ENCODE results near the gene TRAPPC5. TPM values are rescaled to one million over a fixed set of nuclear protein-coding genes. Genes with fewer than 3 reads are reported as not detected.

TRAPPC5 gene
- total RNA-seq, 4 donors from 2014 or later: 46.8 to 111 (median 93.1) TPM

DNA sequence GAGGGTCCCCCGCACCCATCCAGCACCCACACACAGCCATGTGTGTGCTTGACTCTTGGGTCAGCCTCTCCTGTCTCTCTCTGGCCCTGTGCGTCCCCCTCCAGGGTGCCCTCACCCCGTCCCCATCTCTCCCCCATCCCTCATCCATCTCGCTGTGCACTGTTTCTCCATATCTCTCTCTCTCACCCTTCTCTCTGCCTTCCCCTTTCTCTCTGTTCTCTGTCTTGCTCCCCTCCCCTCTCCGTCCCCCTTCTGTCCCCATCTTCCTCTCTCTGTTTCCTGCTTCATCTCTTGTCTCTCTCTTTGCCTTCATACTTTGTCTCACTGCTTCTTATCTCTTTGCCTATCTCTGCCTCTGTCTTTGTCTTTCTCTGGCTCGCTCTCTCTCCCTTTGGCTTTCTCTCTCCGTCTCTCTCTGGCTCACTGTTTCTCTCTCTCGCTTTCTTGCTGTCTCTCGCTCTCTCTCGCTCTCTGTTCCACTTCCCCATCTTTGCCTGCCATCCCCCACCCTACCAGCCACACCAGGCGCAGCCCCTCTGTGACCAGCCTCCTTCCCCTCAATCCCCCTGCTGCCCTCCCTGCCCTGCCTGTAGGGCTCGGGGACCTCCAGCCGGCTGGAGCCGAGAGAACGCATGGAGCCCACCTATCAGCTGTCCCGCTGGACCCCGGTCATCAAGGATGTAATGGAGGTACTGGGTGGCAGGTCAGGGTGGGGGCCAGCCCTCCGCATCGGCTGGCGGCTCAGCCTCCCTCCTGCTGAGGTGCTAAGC lies 34.8 kb upstream of the TRAPPC5 start:
- Histone ChIP-seq H3K4me1 (no peaks in the 10 kb centered on the region), H3K36me3 (no peaks in the 10 kb centered on the region), H3K9me3 (no peaks in the 10 kb centered on the region), H3K27me3 (no peaks in the 10 kb centered on the region), H3K27ac (no peak overlapping the region), H3K4me3 (replicated peaks in 1 of 3) (no peak overlapping the region)
- DNase-seq: no peak
- TF ChIP-seq, protein P1, sequence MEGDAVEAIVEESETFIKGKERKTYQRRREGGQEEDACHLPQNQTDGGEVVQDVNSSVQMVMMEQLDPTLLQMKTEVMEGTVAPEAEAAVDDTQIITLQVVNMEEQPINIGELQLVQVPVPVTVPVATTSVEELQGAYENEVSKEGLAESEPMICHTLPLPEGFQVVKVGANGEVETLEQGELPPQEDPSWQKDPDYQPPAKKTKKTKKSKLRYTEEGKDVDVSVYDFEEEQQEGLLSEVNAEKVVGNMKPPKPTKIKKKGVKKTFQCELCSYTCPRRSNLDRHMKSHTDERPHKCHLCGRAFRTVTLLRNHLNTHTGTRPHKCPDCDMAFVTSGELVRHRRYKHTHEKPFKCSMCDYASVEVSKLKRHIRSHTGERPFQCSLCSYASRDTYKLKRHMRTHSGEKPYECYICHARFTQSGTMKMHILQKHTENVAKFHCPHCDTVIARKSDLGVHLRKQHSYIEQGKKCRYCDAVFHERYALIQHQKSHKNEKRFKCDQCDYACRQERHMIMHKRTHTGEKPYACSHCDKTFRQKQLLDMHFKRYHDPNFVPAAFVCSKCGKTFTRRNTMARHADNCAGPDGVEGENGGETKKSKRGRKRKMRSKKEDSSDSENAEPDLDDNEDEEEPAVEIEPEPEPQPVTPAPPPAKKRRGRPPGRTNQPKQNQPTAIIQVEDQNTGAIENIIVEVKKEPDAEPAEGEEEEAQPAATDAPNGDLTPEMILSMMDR (IDR thresholded peaks at IDR 0.05): no peak
- TF ChIP-seq POLR2A (IDR thresholded peaks at IDR 0.05): no peak
- 74 to 77% methylated on average over 17 to 20 of the region's 20 CpGs for WGBS, 2 donors
- intact Hi-C loops (cut with DNase I): no loop called here

DNA sequence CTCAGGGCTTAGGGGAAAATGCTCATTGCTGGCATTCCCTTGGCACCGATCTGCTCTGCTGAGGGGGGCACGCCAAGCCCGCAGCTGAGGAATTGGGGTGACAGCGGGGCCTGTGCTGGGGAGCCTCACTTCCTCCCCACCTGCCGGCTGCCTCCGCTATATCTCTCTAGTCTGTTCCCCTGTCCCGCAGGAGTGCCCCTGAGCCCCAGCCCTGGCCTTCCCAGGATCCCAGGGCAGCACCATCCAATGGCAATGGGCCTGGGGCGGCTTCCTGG lies 34.3 kb upstream of the TRAPPC5 start:
- H3K27ac ChIP-seq: no peak overlapping the region
- intact Hi-C loops (cut with DNase I): no loop called here

DNA sequence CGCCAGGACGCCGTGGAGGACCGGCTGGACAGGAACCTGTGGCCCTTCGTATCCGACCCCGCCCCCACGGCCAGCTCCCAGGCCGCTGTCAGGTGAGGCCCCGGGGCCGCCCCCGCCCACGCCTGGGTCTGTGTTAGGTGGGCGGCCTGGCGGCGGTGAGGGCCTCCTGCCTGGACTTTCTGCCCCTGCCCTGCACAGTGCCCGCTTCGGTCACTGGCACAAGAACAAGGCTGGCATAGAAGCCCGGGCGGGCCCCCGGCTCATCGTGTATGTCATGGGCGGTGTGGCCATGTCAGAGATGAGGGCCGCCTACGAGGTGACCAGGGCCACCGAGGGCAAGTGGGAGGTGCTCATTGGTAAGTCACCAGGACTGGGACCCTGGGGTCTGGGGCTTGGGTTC lies 33.5 kb upstream of the TRAPPC5 start:
- no peak overlapping the region for H3K27ac ChIP-seq
- no peak for TF ChIP-seq POLR2A (IDR thresholded peaks at IDR 0.05)
- TF ChIP-seq, protein P1 (IDR thresholded peaks at IDR 0.05): no peak
- 89 to 100% methylated on average over 6 to 11 of the region's 26 CpGs for WGBS, 2 donors
- H3K27me3 ChIP-seq: no peaks in the 10 kb centered on the region
- DNase-seq: no peak
- intact Hi-C loops (cut with DNase I): no loop called here
- peaks cover 0 to under 1% of the 10 kb centered on the region in 2 donors for H3K4me1 ChIP-seq
- no peak overlapping the region for H3K4me3 ChIP-seq (replicated peaks in 1 of 3)
- no peaks in the 10 kb centered on the region for H3K9me3 ChIP-seq
- H3K36me3 ChIP-seq: no peaks in the 10 kb centered on the region

More for the DNA sequence above, 34.3 kb upstream of the TRAPPC5 start:
- 76 to 87% methylated on average over 7 to 8 of the region's 8 CpGs for WGBS, 2 donors
- H3K4me1 ChIP-seq: no peaks in the 10 kb centered on the region
- H3K27me3 ChIP-seq: no peaks in the 10 kb centered on the region
- H3K9me3 ChIP-seq: no peaks in the 10 kb centered on the region
- no peak for DNase-seq
- H3K36me3 ChIP-seq: no peaks in the 10 kb centered on the region
- TF ChIP-seq POLR2A (IDR thresholded peaks at IDR 0.05): no peak
- TF ChIP-seq, protein P1 (IDR thresholded peaks at IDR 0.05): no peak
- no peak overlapping the region for H3K4me3 ChIP-seq (replicated peaks in 1 of 3)

DNA sequence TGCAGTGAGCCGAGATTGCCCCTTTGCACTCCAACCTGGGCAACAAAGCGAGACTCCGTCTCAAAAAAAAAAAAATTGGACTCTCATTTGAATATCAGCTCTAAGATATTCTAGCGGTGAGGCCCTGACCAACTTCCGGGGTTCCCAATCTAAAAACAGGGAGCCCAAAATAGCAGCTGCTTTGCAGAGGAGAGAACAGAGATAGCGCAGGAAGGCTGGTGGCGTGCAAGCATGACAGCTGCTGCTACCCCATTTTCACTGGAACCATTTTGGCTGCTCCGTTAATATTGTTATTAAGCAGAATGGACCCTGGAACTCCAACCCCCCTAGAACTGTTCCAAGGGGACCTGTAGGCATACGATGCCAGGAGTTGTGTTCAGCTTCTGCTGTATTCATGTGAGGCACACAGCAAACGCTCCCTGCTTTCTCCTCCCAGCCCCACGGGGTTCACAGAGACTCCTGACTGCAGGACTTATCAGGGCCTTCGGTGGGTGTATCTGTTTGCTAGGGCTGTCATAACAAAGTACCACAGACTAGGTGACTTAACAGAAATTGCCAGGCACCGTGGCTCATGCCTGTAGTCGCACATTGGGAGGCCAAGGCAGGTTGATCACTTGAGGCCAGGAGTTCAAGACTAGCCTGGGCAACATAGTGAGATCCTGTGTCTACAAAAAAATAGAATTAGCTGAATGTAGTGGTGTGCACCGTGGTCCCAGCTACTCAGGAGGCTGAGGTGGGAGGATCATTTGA lies 32.2 kb upstream of the TRAPPC5 start:
- H3K4me3 ChIP-seq (replicated peaks in 1 of 3): no peak overlapping the region
- peaks cover 0 to 4% of the 10 kb centered on the region in 2 donors for H3K4me1 ChIP-seq
- intact Hi-C loops (cut with DNase I): no loop called here
- no peak for TF ChIP-seq POLR2A (IDR thresholded peaks at IDR 0.05)
- TF ChIP-seq, protein P1 (IDR thresholded peaks at IDR 0.05): no peak
- no peak overlapping the region for H3K27ac ChIP-seq
- H3K27me3 ChIP-seq: no peaks in the 10 kb centered on the region
- no peak for DNase-seq
- H3K36me3 ChIP-seq: no peaks in the 10 kb centered on the region
- H3K9me3 ChIP-seq: no peaks in the 10 kb centered on the region
- WGBS, 2 donors: 86 to 91% methylated on average over 15 of the region's 15 CpGs

DNA sequence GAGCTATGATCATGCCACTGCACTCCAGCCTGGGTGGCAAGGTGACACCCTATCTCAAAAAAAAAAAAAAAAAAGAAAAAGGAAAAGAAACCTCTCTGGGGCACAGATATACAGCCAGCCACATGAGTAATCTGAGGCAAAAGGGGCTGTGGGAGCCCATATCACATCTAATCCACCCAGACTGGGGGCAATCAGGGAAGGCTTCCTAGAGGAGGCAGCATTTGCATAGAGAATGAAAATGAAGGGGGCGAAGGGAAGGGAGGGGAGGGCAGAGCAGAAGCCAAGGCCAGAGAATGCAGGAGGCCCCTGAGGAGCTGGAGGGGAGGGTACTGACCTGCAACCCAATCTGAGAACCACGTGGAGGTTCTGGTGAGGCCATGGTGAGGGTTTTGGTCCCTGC lies 30.5 kb upstream of the TRAPPC5 start:
- Histone ChIP-seq H3K9me3 (no peaks in the 10 kb centered on the region), H3K36me3 (no peaks in the 10 kb centered on the region), H3K27me3 (no peaks in the 10 kb centered on the region), H3K27ac (no peak overlapping the region), H3K4me1 (peaks cover 0 to 4% of the 10 kb centered on the region in 2 donors), H3K4me3 (replicated peaks in 1 of 3) (no peak overlapping the region)
- 35 to 40% methylated on average over 2 of the region's 2 CpGs for WGBS, 2 donors
- DNase-seq: no peak
- intact Hi-C loops (cut with DNase I): no loop called here
- no peak for TF ChIP-seq POLR2A (IDR thresholded peaks at IDR 0.05)
- TF ChIP-seq, protein P1 (IDR thresholded peaks at IDR 0.05): no peak

Data from thyroid gland (tissue), 4 donors.